ENCODE results near the gene SRRM3.
"Not testable (repeated sequence)": the region's sequence is repeated elsewhere in the genome, so short reads cannot be mapped to it uniquely, and the experiment has no call there.

The SRRM3 gene

GRCh38 chr7:76317782-76318487 lies 116.2 kb downstream of the SRRM3 start:
- DNase-seq = peak; percentile 94

GRCh38 chr7:76318488-76319353 lies 117.0 kb downstream of the SRRM3 start:
- peak; percentile 31 for DNase-seq

- DNase-seq = no peak
Measured at GRCh38 chr7:76325092-76325491, 123.4 kb downstream of the SRRM3 start.

GRCh38 chr7:76325811-76326210 lies 124.1 kb downstream of the SRRM3 start:
- no peak for DNase-seq

GRCh38 chr7:76326646-76327233 lies 125.0 kb downstream of the SRRM3 start:
- no peak for DNase-seq

- DNase-seq = no peak
Measured at GRCh38 chr7:76327610-76328009, 125.9 kb downstream of the SRRM3 start.

GRCh38 chr7:76328389-76328788 lies 126.7 kb downstream of the SRRM3 start:
- no peak for DNase-seq

GRCh38 chr7:76329479-76329878 lies 127.8 kb downstream of the SRRM3 start:
- no peak for DNase-seq

- DNase-seq = no peak
Measured at GRCh38 chr7:76330261-76330660, 128.6 kb downstream of the SRRM3 start.

- no peak for DNase-seq
Measured at GRCh38 chr7:76330673-76331072, 129.0 kb downstream of the SRRM3 start.

GRCh38 chr7:76332078-76332477 lies 130.4 kb downstream of the SRRM3 start:
- no peak for DNase-seq

- no peak for DNase-seq
Measured at GRCh38 chr7:76333511-76334101, 131.9 kb downstream of the SRRM3 start.

- DNase-seq = no peak
Measured at GRCh38 chr7:76334320-76334967, 132.7 kb downstream of the SRRM3 start.

- not testable (repeated sequence) for DNase-seq
Measured at GRCh38 chr7:76335417-76335816, 133.7 kb downstream of the SRRM3 start.

GRCh38 chr7:76336094-76336493 lies 134.4 kb downstream of the SRRM3 start:
- no peak for DNase-seq
